Adrenal gland (tissue), 5 donors: Measurements from ENCODE around the gene OR8K5.

Source experiments
- POLR2A ChIP-seq, 2 donors: fragments of 450-650 bp; IDR thresholded peaks; one replicate each; pipeline ENCODE4 v1.6.1; 2017; ENCODE audit warnings: antibody characterized with exemption in 2 of 2, mild to moderate bottlenecking in 2 of 2, moderate library complexity in 1 of 2
- TF ChIP-seq, protein P1 (sequence below), 6 experiments: fragments of 450-650 bp in 4 of 6; fragments of 200-600 bp in 2 of 6; sonication (generic) in 1 of 6; IDR thresholded peaks; 1 replicate in 5 of 6; 2 replicates in 1 of 6; pipeline versions ENCODE4 v1.5.1 to v1.8.0; 2016 to 2021; ENCODE audit warnings: antibody characterized with exemption in 6 of 6, mild to moderate bottlenecking in 2 of 6, moderate library complexity in 1 of 6
- donor health status: DM: no; HTN: no; CAD: no.

- TF ChIP-seq, protein P1, sequence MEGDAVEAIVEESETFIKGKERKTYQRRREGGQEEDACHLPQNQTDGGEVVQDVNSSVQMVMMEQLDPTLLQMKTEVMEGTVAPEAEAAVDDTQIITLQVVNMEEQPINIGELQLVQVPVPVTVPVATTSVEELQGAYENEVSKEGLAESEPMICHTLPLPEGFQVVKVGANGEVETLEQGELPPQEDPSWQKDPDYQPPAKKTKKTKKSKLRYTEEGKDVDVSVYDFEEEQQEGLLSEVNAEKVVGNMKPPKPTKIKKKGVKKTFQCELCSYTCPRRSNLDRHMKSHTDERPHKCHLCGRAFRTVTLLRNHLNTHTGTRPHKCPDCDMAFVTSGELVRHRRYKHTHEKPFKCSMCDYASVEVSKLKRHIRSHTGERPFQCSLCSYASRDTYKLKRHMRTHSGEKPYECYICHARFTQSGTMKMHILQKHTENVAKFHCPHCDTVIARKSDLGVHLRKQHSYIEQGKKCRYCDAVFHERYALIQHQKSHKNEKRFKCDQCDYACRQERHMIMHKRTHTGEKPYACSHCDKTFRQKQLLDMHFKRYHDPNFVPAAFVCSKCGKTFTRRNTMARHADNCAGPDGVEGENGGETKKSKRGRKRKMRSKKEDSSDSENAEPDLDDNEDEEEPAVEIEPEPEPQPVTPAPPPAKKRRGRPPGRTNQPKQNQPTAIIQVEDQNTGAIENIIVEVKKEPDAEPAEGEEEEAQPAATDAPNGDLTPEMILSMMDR (IDR thresholded peaks at IDR 0.05): no peak
- no peak for TF ChIP-seq POLR2A (IDR thresholded peaks at IDR 0.05)
These were observed 12.2 kb upstream of the OR8K5 start for GRCh38 chr11:56172256-56172830.
